Memory B cell (primary cell): ENCODE measurements around the gene RALGDS.
A peak's percentile ranks its signal among the peaks of the same experiment; 100 is the strongest.

Source experiments
- ATAC-seq: fragments of 150-1000 bp; cut with Tn5 transposase; 2 replicates; pipeline ENCODE4 v1.10.0; 2021; ENCODE audit warnings: low read depth, mild to moderate bottlenecking, moderate library complexity
- DNase-seq, 2 donors: peaks; one replicate each; pipeline ENCODE4 v3.0.0; 2022; ENCODE audit warnings: low spot score in 2 of 2
- H3K27ac Mint-ChIP-seq: one replicate; pipeline ENCODE4 v1.8.0; 2022; ENCODE audit warnings: mild to moderate bottlenecking, moderate library complexity, mixed read lengths
- H3K27me3 Mint-ChIP-seq: one replicate; pipeline ENCODE4 v1.8.0; 2022; ENCODE audit warnings: mixed read lengths
- H3K36me3 Mint-ChIP-seq: one replicate; pipeline ENCODE4 v1.8.0; 2022; ENCODE audit warnings: mild to moderate bottlenecking, mixed read lengths
- H3K4me1 Mint-ChIP-seq: one replicate; pipeline ENCODE4 v1.8.0; 2022; ENCODE audit warnings: mixed read lengths
- H3K4me3 Mint-ChIP-seq: one replicate; pipeline ENCODE4 v1.8.0; 2022; ENCODE audit warnings: mild to moderate bottlenecking, moderate library complexity, mixed read lengths
- H3K9me3 Mint-ChIP-seq: one replicate; pipeline ENCODE4 v1.8.0; 2022; ENCODE audit warnings: mixed read lengths

Gene RALGDS

DNA sequence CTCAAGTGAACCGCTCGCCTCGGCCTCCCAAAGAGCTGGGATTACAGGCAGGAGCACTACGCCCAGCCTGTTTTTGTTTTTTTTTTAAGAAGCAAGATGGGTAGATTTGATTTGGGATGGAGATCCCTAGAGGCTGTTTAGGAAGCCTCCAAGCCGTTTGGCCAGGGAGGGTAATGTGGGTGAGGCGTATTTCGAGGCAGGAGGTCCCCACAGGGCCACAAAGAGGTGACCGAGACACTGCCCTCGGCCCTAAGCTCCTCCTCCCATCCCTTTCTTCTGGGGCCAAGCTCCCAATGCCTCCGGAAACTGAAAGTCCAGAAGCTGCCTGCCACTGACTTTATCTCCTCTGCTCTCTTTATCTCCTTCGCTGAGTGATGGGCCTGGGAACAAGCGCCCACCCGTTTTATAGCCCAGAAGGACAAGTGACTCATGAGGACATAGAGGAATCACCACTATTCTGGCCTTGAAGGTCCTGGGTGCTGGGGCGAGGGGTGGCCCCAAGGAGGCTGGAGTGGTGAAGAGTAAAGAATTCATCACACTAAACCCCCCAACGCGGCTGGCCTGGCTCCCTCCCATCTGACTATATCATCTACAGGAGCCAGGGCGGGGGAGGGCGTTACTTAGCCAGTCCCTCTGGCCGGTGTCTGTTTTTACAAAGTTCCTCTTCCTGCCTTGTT lies 2.0 kb upstream of the RALGDS start:
- H3K9me3 Mint-ChIP-seq: no peaks in the 10 kb centered on the region
- H3K27me3 Mint-ChIP-seq: no peaks in the 10 kb centered on the region
- DNase-seq (no peak), ATAC-seq (no peak)
- no peaks in the 10 kb centered on the region for H3K36me3 Mint-ChIP-seq
- H3K4me3 Mint-ChIP-seq: no peak overlapping the region
- peaks cover 49% of the 10 kb centered on the region for H3K4me1 Mint-ChIP-seq
- peak overlapping the region; percentile 97 for H3K27ac Mint-ChIP-seq

DNA sequence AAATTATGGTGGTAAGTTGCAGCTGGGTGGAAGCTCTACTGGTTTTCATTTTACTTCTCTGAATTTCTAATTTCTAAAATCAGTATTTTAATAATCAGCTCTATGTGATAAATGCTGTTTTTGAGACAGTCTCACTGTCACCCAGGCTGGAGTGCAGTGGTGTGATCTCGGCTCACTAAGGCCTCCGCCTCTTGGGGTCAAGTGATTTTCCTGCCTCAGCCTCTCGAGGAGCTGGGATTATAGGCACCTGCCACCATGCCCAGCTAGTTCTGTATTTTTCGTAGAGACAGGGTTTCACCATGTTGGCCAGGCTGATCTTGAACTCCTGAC lies 1.5 kb upstream of the RALGDS start:
- ATAC-seq (no peak), DNase-seq (no peak)
- no peak overlapping the region for H3K4me3 Mint-ChIP-seq
- no peaks in the 10 kb centered on the region for H3K27me3 Mint-ChIP-seq
- peak overlapping the region; percentile 97 for H3K27ac Mint-ChIP-seq
- peaks cover 45% of the 10 kb centered on the region for H3K4me1 Mint-ChIP-seq
- H3K36me3 Mint-ChIP-seq: no peaks in the 10 kb centered on the region
- H3K9me3 Mint-ChIP-seq: no peaks in the 10 kb centered on the region

DNA sequence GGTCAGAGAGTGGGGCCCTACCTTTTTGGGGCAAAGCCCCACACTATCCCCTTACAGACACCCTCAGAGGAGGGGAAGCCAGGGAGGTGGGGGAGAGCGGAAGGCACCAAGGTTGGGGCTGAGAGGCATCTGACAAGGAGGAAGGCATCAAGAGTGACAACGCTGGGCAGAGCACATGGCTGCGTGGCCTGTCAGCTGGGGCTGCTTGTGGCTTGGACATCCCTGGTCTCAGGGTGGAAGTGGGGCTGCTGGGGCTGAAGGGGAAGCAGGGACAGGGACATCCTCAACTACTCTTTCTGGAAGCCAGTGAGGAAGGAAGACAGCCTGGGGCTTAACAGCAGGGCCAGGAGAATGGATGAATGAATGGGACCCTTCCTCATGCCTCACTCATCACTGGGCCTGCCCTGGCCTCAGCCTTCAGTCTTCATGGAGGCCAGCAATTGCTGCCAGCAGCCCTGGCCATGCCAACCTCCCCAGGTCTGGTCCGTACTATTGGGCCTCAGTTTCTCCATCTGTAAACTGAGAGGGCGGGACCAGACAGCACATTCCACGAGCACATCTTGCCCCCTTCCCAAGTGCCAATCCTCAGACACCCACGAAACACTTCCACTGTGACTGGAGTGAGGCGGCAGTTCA lies 993 bp upstream of the RALGDS start:
- ATAC-seq (peak; percentile 6), DNase-seq (no peak)
- Mint-ChIP-seq H3K9me3 (no peaks in the 10 kb centered on the region), H3K36me3 (no peaks in the 10 kb centered on the region), H3K4me1 (peaks cover 42% of the 10 kb centered on the region), H3K27me3 (no peaks in the 10 kb centered on the region), H3K27ac (peak overlapping the region; percentile 97), H3K4me3 (peak overlapping the region; percentile 65)

DNA sequence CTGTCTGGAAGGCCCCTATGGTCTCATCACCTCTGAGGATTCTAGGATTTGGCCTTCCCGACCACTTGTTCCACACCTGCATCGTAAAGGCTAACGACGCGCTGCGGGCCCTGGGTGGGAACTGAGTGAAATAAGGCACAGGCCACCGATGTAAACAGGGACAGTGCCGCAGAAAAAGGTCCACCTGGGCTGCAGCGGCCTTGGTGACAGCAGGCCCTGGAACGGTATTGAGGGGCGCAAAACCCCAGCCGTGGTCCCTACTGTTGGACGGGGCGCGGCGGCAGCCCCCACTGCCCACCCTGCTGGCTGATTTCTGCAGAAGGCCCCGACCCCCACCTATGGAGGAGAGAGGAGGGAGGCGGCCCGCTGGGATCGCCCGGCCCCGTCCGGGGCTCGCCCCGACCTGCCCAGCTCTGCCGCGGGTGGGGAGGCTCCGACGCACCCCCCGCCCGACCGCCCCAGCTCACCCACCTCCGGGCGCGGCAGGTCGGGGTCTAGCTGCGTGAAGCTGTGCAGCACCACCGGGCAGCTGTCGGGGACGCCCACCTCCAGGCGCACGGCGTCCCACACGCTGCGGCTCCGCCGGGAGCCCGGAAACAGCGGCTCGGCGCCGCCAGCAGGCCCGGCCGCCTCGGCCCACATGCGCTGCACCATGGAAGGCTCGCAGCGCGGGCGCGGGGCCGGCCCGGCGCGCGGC lies 391 bp downstream of the RALGDS start:
- ATAC-seq: no peak
- H3K27ac Mint-ChIP-seq: peak overlapping the region; percentile 66
- peak overlapping the region; percentile 80 for H3K4me3 Mint-ChIP-seq
- H3K9me3 Mint-ChIP-seq: no peaks in the 10 kb centered on the region
- H3K4me1 Mint-ChIP-seq: peaks cover 39% of the 10 kb centered on the region
- H3K27me3 Mint-ChIP-seq: no peaks in the 10 kb centered on the region
- no peak for DNase-seq
- H3K36me3 Mint-ChIP-seq: no peaks in the 10 kb centered on the region

DNA sequence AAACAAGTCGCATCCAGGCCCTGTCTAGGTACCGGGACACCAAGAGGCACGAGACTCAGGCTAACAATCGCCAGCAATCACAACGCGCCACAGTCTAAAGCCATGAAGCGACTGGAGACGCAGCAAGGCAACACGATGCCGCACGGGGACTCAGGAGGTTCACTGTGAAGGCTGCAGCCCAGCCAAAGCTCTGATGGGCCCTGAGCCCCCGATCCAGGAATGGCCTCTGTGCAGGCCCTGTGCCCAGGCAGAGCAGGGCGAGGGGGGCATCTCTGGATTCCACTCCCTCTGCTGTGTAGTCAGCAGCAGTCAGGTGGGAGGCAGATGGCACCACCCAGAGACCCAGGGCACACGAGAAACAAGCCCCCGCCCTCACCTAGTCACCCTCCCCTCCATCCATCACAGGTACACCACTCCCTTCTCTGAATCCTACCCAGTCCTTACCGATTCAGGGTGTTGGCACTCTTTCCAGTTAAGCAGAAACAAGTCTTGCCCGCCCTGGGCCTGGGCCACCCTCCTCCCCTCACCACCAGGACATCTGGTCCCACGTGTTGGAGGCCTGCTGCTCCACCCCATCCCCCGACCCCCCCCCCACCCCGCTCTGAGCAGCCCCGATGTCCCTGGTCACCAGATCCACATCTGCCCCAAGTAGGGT lies 1.1 kb downstream of the RALGDS start:
- Mint-ChIP-seq H3K27me3 (no peaks in the 10 kb centered on the region), H3K36me3 (no peaks in the 10 kb centered on the region), H3K4me1 (peaks cover 43% of the 10 kb centered on the region), H3K9me3 (no peaks in the 10 kb centered on the region), H3K27ac (peak overlapping the region; percentile 66), H3K4me3 (peak overlapping the region; percentile 80)
- ATAC-seq (no peak), DNase-seq (no peak)

DNA sequence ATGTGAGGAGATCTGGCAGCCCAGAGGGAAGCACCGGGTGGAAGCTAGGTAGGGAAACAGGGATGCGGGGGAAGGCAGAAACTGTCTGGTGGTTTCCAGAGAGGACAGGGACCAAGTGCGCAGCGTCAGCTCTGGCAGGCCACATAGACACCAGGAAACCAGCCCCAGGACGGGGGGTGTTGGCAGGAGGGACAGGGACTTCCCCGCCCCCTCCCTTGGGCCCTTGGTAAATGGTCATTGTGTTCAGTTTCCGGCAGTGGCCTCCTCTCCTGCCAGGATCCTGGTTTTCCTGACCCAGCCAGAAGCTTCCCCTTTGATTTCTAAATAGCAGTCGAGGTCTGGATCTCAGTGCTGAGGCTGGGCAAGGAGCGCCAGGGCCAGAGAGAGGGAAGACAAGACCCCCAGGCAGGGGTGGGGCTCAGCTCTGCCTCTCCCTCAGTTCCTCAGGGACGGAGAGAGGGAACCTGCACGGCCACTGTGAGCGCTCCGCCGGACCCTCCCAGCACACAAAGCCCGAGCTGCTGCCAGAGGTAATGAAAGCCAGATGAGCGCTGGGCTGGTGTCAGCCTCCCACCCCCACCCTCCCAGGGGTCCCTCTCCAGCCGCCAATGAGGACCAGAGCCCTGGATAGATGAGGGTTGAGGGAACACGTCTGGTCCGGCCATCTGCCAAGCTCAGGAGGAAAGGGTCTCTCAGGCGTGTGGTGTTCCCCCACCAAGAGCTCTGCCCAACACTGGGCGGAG lies 1.8 kb downstream of the RALGDS start:
- Mint-ChIP-seq H3K9me3 (no peaks in the 10 kb centered on the region), H3K4me1 (peaks cover 42% of the 10 kb centered on the region), H3K4me3 (peak overlapping the region; percentile 18), H3K27ac (peak overlapping the region; percentile 64), H3K36me3 (no peaks in the 10 kb centered on the region), H3K27me3 (no peaks in the 10 kb centered on the region)
- no peak for ATAC-seq
- no peak for DNase-seq

DNA sequence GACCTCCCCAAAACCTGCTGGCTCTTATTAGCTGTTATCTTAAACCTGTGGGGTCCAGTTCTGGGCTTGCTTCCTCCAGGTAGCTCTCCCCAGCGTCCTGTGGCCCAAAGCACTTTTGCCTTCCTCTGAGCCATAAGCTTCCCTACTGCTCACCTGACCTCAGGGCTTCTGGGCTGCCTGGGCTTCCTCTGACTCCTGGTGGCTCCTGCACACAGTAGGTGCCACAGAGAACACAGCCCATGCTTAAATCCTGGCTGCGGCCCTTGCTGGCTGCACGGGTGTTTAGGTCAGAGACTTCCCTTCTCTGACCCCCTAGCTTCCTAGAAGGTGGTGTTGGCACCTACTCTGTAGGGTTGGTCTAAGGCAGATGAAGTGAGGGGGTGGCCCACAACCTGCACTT lies 2.5 kb downstream of the RALGDS start:
- Mint-ChIP-seq H3K36me3 (no peaks in the 10 kb centered on the region), H3K4me3 (peak overlapping the region; percentile 18), H3K4me1 (peaks cover 38% of the 10 kb centered on the region), H3K27me3 (no peaks in the 10 kb centered on the region), H3K9me3 (no peaks in the 10 kb centered on the region), H3K27ac (peak overlapping the region; percentile 64)
- no peak for ATAC-seq
- no peak for DNase-seq

DNA sequence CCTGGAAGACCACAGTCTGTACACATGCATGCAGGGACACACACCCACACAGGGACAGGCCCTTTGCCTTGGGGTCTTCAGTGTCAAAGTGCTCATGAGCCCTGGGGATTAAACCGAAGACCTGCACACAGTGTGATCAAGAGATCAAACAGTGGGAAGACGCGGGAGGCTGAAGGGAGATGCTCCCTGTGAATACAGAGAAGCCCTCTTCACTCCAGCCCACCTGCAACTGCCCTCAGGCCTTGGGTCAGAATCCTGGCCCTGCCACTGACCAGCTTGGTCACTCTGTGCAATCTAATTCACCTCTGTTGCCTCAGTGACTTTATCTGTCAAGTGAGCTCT lies 2.9 kb downstream of the RALGDS start:
- no peak for ATAC-seq
- Mint-ChIP-seq H3K9me3 (no peaks in the 10 kb centered on the region), H3K4me1 (peaks cover 39% of the 10 kb centered on the region), H3K27ac (peak overlapping the region; percentile 64), H3K4me3 (no peak overlapping the region), H3K27me3 (no peaks in the 10 kb centered on the region), H3K36me3 (no peaks in the 10 kb centered on the region)
- DNase-seq: no peak

DNA sequence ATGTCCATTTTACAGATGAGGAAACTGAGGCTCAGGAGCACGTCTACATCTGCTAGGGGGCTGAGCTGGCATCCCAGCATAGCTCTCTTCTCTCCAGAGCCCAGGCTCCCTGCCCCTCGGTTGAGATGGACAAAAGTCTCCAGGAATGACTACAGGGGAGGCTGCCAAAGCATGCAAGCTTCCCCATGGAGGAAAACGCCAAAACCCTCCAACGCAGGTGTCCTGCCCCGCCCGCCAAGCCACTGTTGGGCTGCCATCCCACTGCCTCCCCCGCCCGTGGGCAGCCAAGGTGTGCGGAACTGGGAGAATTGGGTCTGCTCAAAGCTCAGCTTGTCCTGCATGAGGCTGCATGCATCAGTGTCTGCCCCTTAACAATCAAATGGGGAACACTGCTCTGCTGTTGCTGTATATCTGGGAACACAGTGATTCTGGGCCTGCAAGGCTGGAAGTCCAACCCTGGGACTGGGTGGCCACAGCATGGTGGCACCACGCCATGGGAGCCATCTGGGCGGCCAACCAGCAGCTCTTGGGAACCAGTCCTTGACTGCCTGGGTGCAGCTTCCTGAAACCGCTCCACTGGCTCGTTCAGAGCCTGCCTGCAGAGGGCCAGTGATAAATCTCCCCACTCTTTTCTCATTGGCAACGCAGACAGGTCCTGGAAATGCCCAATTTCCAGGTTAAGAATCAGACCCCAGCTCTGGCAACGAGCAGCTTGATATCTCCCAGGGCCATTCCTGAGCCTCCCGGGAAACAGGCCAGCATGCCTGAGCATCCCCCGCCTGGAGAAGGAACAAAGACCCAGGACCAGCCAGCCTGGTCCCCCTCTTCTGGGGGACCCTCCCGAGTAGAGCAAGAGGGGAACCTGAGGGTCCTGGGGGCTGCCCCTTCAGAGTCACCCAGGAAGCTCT lies 3.5 kb downstream of the RALGDS start:
- H3K4me3 Mint-ChIP-seq: no peak overlapping the region
- H3K36me3 Mint-ChIP-seq: no peaks in the 10 kb centered on the region
- no peaks in the 10 kb centered on the region for H3K9me3 Mint-ChIP-seq

DNA sequence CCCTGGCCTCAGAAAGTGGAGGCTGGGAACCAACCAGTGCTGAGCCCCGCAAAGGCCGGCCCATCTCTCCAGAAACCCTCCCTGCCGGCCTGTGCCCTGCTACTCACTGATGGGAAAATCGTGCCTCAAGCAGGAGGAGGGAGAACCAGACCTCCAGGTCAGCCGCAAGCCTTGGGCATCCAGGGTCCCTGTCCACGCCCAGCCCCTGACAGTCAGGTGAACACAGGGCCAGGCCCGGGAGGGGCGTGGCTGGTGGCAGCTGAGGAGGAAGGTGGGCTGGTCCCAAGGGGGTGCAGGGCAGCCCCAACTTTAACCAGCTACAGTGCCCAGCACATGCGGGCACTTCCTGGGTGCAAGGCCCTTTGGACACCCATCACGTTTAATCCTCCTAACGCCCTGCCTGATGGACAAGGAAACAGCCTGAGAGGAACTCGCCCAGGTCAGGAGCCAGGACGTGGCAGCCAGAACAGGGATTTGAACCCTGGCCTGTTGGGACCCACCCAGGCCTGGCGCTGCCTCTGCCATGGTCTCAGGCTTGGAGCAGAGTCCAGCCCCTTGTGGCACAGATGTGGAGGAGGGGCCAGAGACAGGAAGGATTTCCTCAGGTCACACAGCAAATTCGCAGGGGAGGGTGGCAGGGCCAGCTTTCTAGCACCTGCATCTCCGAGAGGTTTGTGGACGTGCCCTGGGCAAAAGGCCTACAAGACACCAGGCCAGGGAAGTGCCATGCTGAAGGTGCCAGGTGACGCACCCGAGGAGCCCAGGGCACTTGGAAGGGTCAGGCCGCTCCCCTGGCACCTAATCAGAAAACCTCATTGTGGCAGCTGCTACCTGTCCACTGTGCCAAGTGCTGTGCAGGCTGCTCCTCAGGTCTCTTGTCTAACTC lies 4.5 kb downstream of the RALGDS start:
- no peak for DNase-seq
- peaks cover under 1% of the 10 kb centered on the region for H3K36me3 Mint-ChIP-seq
- ATAC-seq: no peak
- no peaks in the 10 kb centered on the region for H3K9me3 Mint-ChIP-seq
- H3K27ac Mint-ChIP-seq: peak overlapping the region; percentile 92
- H3K4me3 Mint-ChIP-seq: no peak overlapping the region
- peaks cover 42% of the 10 kb centered on the region for H3K4me1 Mint-ChIP-seq
- H3K27me3 Mint-ChIP-seq: no peaks in the 10 kb centered on the region

More for the DNA sequence above, 3.5 kb downstream of the RALGDS start:
- H3K4me1 Mint-ChIP-seq: peaks cover 43% of the 10 kb centered on the region
- H3K27me3 Mint-ChIP-seq: no peaks in the 10 kb centered on the region
- no peak for DNase-seq
- no peak for ATAC-seq
- peak overlapping the region; percentile 9 for H3K27ac Mint-ChIP-seq

DNA sequence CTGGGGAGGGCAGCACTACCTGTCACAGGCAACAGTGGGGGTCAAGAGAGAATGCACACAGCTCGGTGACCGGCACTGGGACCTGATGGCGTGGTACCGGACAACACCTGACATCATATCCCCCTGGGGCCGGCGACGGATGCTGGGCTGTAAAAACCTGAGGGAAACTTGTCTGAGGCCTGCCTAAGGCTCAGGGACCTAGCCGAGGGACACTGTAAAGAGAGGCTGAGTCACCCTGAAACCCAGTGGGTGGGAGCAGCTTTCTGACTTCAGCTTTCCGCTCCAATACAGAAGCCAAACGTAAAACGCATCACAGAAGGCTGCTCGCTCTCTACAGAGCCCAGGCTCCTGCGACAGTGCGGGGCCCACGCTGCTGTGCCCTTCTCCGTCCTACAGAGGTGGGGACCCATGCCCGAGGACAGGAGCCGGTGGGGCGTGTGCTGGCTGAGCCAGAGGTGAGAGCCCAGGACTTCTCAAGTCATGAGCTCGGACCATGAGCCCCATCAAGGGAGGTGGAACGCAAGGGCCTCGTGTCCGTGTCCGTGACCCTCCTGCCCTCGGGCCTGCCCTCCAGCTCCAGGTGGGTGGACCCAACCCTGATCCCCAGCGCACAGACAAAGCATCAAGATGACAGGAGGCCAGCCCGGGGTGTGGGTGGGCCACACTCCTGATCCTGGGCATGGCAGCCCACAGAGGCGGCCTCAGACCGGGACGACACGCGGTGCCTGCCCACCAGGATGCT lies 5.3 kb downstream of the RALGDS start:
- Mint-ChIP-seq H3K4me3 (peak overlapping the region; percentile 50), H3K36me3 (peaks cover 2% of the 10 kb centered on the region), H3K9me3 (no peaks in the 10 kb centered on the region), H3K27ac (peak overlapping the region; percentile 92), H3K4me1 (peaks cover 39% of the 10 kb centered on the region), H3K27me3 (no peaks in the 10 kb centered on the region)
- DNase-seq (no peak), ATAC-seq (peak; percentile 48)
